ENCODE data around the gene SERP2. TPM values are rescaled to one million over a fixed set of nuclear protein-coding genes. Genes with fewer than 3 reads are reported as not detected.

The SERP2 gene
- total and polyA plus RNA-seq, 9 of the 15 experiments (the other 6 are each of a cell fraction or from before 2014, with no cell fraction given), result 0.13 TPM; not detected in 8

DNA sequence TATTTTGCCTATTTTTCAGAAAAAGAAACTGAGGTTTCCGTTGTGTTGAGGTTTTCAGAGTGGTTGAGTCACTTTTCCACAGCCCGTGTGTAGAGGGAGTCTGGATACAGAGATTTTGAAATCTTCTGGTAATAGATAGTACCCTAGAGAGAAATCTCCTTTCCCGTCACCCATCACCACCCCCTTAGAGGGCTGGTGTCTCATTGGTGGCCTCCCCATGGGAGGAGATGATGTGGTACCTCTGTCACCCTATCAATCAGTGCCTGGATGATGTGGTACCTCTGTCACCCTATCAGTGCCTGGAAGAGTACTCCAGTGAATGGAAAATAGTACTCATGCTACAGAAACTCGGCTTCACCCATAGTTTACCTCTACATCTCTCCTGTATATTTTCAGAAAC is 42.2 kb upstream of the SERP2 start:
- WGBS (ENCODE audit: insufficient coverage, low coverage, missing lambda C conversion rate), result 0% methylated on average over 3 of the region's 4 CpGs
- BruUV-seq (replicated peaks), result no TSS peak
- Histone ChIP-seq H3K79me2 (ENCODE audit: control insufficient read depth, insufficient read depth, low read length) (no peaks in the 10 kb centered on the region), H3K4me1 (replicated peaks in 1 of 2; ENCODE audit: control insufficient read depth in 2 of 2, insufficient read depth in 2 of 2, low read length in 2 of 2) (peaks cover 0 to 3% of the 10 kb centered on the region in 2 experiments; a peak in 2 of 5 replicates), H3K9me1 (ENCODE audit: control insufficient read depth, insufficient read depth, low read length) (no peaks in the 10 kb centered on the region), H3K4me2 (ENCODE audit: insufficient read depth, low read length) (no peak overlapping the region), H3K9ac (ENCODE audit: insufficient read depth in 1 of 2, low read depth in 2 of 2, low read length in 2 of 2) (no peak overlapping the region), H3K36me3 (ENCODE audit: control insufficient read depth, insufficient read depth, low read length) (no peaks in the 10 kb centered on the region), H3K9me3 (replicated peaks; ENCODE audit: control insufficient read depth, insufficient read depth, low read depth, low read length) (no peaks in the 10 kb centered on the region), H3K4me3 (no peak overlapping the region), H3K27me3 (ENCODE audit: control insufficient read depth in 2 of 2, insufficient read depth in 2 of 2, low read length in 2 of 2) (peaks cover 0 to 8% of the 10 kb centered on the region in 2 experiments; a peak in 1 of 5 replicates), H3K27ac (ENCODE audit: extremely low read depth, low read depth, low read length) (no peak overlapping the region), H2AFZ (ENCODE audit: low read depth, low read length) (no peak overlapping the region), H4K20me1 (replicated peaks; ENCODE audit: control insufficient read depth, insufficient read depth, low read length) (no peaks in the 10 kb centered on the region)
- FAIRE-seq, result no peak
- intact Hi-C loops (cut with micrococcal nuclease), result loop anchor here (10.0 kb wide), 1 partner anchor 103 kb away; no protein-coding TSS in a partner anchor
- ChIA-PET CTCF (ENCODE audit: low intra/inter-chr PET ratio) (no interaction called here), POLR2A (interaction anchor here (0.7 to 1.6 kb wide), 3 partner anchors 10 to 16 kb away, joined by 4 to 5 read pairs (median 5); no protein-coding TSS in a partner anchor)
- peak in 1 of 4 experiments; percentile 8 for DNase-seq (ENCODE audit: extremely low read depth in 1 of 4, low spot score in 3 of 4)
- ATAC-seq, result no peak
- no peak for TF ChIP-seq CREBBP (IDR thresholded peaks at IDR 0.05; ENCODE audit: low read depth, low read length)
- TF ChIP-seq GATA2 (CRISPR knock-in tag; IDR thresholded peaks at IDR 0.05), result no peak
- TF ChIP-seq ERF (CRISPR knock-in tag; IDR thresholded peaks at IDR 0.05), result no peak
- TF ChIP-seq HCFC1 (IDR thresholded peaks at IDR 0.05; ENCODE audit: low read depth, low read length), result no peak
- no peak for TF ChIP-seq SP1 (CRISPR knock-in tag; IDR thresholded peaks at IDR 0.05)
- in situ Hi-C loops (cut with MboI), result no loop called here

Data from K562 (cell line).